Measurements from ENCODE around the gene GADD45GIP1.
"Not testable (repeated sequence)": the region's sequence is repeated elsewhere in the genome, so short reads cannot be mapped to it uniquely, and the experiment has no call there.

The GADD45GIP1 gene

GRCh38 chr19:12987781-12988180 is 30.8 kb upstream of the GADD45GIP1 start:
- no peak for DNase-seq (ENCODE audit: low spot score)

- no peak for DNase-seq (ENCODE audit: low spot score)
These were observed 30.2 kb upstream of the GADD45GIP1 start for GRCh38 chr19:12987190-12987589.

- no peak for DNase-seq (ENCODE audit: low spot score)
These were observed 29.7 kb upstream of the GADD45GIP1 start for GRCh38 chr19:12986726-12987125.

- no peak for DNase-seq (ENCODE audit: low spot score)
These were observed 28.2 kb upstream of the GADD45GIP1 start for GRCh38 chr19:12985049-12985776.

- no peak for DNase-seq (ENCODE audit: low spot score)
These were observed 27.6 kb upstream of the GADD45GIP1 start for GRCh38 chr19:12984683-12985048.

- DNase-seq (ENCODE audit: low spot score) = no peak
These were observed 27.2 kb upstream of the GADD45GIP1 start for GRCh38 chr19:12984143-12984627.

GRCh38 chr19:12983542-12984142 is 26.6 kb upstream of the GADD45GIP1 start:
- peak; percentile 70 for DNase-seq (ENCODE audit: low spot score)

- DNase-seq (ENCODE audit: low spot score) = no peak
These were observed 26.1 kb upstream of the GADD45GIP1 start for GRCh38 chr19:12983091-12983490.

- no peak for DNase-seq (ENCODE audit: low spot score)
These were observed 25.6 kb upstream of the GADD45GIP1 start for GRCh38 chr19:12982648-12983047.

GRCh38 chr19:12979974-12980373 is 23.0 kb upstream of the GADD45GIP1 start:
- no peak for DNase-seq (ENCODE audit: low spot score)

GRCh38 chr19:12976109-12976508 is 19.1 kb upstream of the GADD45GIP1 start:
- not testable (repeated sequence) for DNase-seq (ENCODE audit: low spot score)

- no peak for DNase-seq (ENCODE audit: low spot score)
These were observed 18.3 kb upstream of the GADD45GIP1 start for GRCh38 chr19:12975221-12975741.

GRCh38 chr19:12974301-12975220 is 17.5 kb upstream of the GADD45GIP1 start:
- no peak for DNase-seq (ENCODE audit: low spot score)

GRCh38 chr19:12973236-12973635 is 16.2 kb upstream of the GADD45GIP1 start:
- DNase-seq (ENCODE audit: low spot score) = no peak

GRCh38 chr19:12970070-12970820 is 13.2 kb upstream of the GADD45GIP1 start:
- DNase-seq (ENCODE audit: low spot score) = no peak

- DNase-seq (ENCODE audit: low spot score) = no peak
These were observed 12.4 kb upstream of the GADD45GIP1 start, which contains the start of gene DAND5 for GRCh38 chr19:12969292-12969988. DAND5 (plus strand) TSS chr19:12969576; CDS start chr19:12969661, 85 bp downstream.

- no peak for DNase-seq (ENCODE audit: low spot score)
These were observed 10.9 kb upstream of the GADD45GIP1 start for GRCh38 chr19:12967907-12968306.

GRCh38 chr19:12965812-12966135 is 8.8 kb upstream of the GADD45GIP1 start:
- DNase-seq (ENCODE audit: low spot score) = no peak

- DNase-seq (ENCODE audit: low spot score) = peak; percentile 74
These were observed 8.2 kb upstream of the GADD45GIP1 start for GRCh38 chr19:12965017-12965811.

GRCh38 chr19:12959481-12959880 is 2.5 kb upstream of the GADD45GIP1 start:
- no peak for DNase-seq (ENCODE audit: low spot score)
